ENCODE data around the gene MAP2K6. TPM values are rescaled to one million over a fixed set of nuclear protein-coding genes. Genes with fewer than 3 reads are reported as not detected.

Gene MAP2K6
- total RNA-seq, 1 experiment from 2014 or later = 1.2 TPM

GRCh38 chr17:69427486-69428197 is 13.1 kb downstream of the MAP2K6 start:
- DNase-seq (ENCODE audit: low read depth) = no peak

- no peak for DNase-seq (ENCODE audit: low read depth)
Observed at GRCh38 chr17:69428252-69428980, 13.9 kb downstream of the MAP2K6 start.

GRCh38 chr17:69430488-69430887 is 16.0 kb downstream of the MAP2K6 start:
- peak; percentile 3 for DNase-seq (ENCODE audit: low read depth)

- no peak for DNase-seq (ENCODE audit: low read depth)
Observed at GRCh38 chr17:69431835-69432234, 17.3 kb downstream of the MAP2K6 start.

- DNase-seq (ENCODE audit: low read depth) = no peak
Observed at GRCh38 chr17:69433093-69433492, 18.6 kb downstream of the MAP2K6 start.

GRCh38 chr17:69434164-69434579 is 19.7 kb downstream of the MAP2K6 start:
- peak; percentile 4 for DNase-seq (ENCODE audit: low read depth)

GRCh38 chr17:69435971-69436696 is 21.6 kb downstream of the MAP2K6 start:
- no peak for DNase-seq (ENCODE audit: low read depth)

- no peak for DNase-seq (ENCODE audit: low read depth)
Observed at GRCh38 chr17:69437475-69437874, 23.0 kb downstream of the MAP2K6 start.

- no peak for DNase-seq (ENCODE audit: low read depth)
Observed at GRCh38 chr17:69438776-69439175, 24.3 kb downstream of the MAP2K6 start.

GRCh38 chr17:69441179-69441578 is 26.7 kb downstream of the MAP2K6 start:
- no peak for DNase-seq (ENCODE audit: low read depth)

GRCh38 chr17:69443138-69443537 is 28.6 kb downstream of the MAP2K6 start:
- DNase-seq (ENCODE audit: low read depth) = no peak

- no peak for DNase-seq (ENCODE audit: low read depth)
Observed at GRCh38 chr17:69444023-69444422, 29.5 kb downstream of the MAP2K6 start.

- DNase-seq (ENCODE audit: low read depth) = no peak
Observed at GRCh38 chr17:69445132-69445531, 30.6 kb downstream of the MAP2K6 start.

- no peak for DNase-seq (ENCODE audit: low read depth)
Observed at GRCh38 chr17:69447726-69448125, 33.2 kb downstream of the MAP2K6 start.

GRCh38 chr17:69448431-69449102 is 34.1 kb downstream of the MAP2K6 start:
- DNase-seq (ENCODE audit: low read depth) = no peak

- DNase-seq (ENCODE audit: low read depth) = no peak
Observed at GRCh38 chr17:69450131-69450530, 35.6 kb downstream of the MAP2K6 start.

GRCh38 chr17:69450918-69451317 is 36.4 kb downstream of the MAP2K6 start:
- no peak for DNase-seq (ENCODE audit: low read depth)

- no peak for DNase-seq (ENCODE audit: low read depth)
Observed at GRCh38 chr17:69451416-69452394, 37.2 kb downstream of the MAP2K6 start.

GRCh38 chr17:69452664-69453260 is 38.3 kb downstream of the MAP2K6 start:
- no peak for DNase-seq (ENCODE audit: low read depth)

GRCh38 chr17:69454051-69454450 is 39.6 kb downstream of the MAP2K6 start:
- DNase-seq (ENCODE audit: low read depth) = no peak

Measured in M059J (cell line).